ENCODE measurements around the gene CLIC4.

Gene CLIC4

GRCh38 chr1:24825174-24825573 lies 79.9 kb downstream of the CLIC4 start:
- no peak for DNase-seq

GRCh38 chr1:24826510-24826909 lies 81.3 kb downstream of the CLIC4 start:
- no peak for DNase-seq

GRCh38 chr1:24827379-24828135 lies 82.3 kb downstream of the CLIC4 start:
- no peak for DNase-seq

- no peak for DNase-seq
Observed at GRCh38 chr1:24828183-24828886, 83.1 kb downstream of the CLIC4 start.

GRCh38 chr1:24828887-24829192 lies 83.6 kb downstream of the CLIC4 start:
- no peak for DNase-seq

GRCh38 chr1:24830680-24831272 lies 85.5 kb downstream of the CLIC4 start:
- DNase-seq = peak; percentile 69

- DNase-seq = no peak
Observed at GRCh38 chr1:24841593-24841992, 96.3 kb downstream of the CLIC4 start.

- no peak for DNase-seq
Observed at GRCh38 chr1:24846671-24847070, 101.4 kb downstream of the CLIC4 start.

GRCh38 chr1:24847995-24848881 lies 103.0 kb downstream of the CLIC4 start:
- DNase-seq = peak; percentile 91

- peak; percentile 31 for DNase-seq
Observed at GRCh38 chr1:24849672-24850295, 104.5 kb downstream of the CLIC4 start.

- DNase-seq = no peak
Observed at GRCh38 chr1:24850328-24850920, 105.2 kb downstream of the CLIC4 start.

GRCh38 chr1:24853649-24854048 lies 108.4 kb downstream of the CLIC4 start:
- no peak for DNase-seq

- no peak for DNase-seq
Observed at GRCh38 chr1:24855474-24855873, 110.2 kb downstream of the CLIC4 start.

- peak; percentile 43 for DNase-seq
Observed at GRCh38 chr1:24856787-24857506, 111.7 kb downstream of the CLIC4 start.

GRCh38 chr1:24857507-24858133 lies 112.4 kb downstream of the CLIC4 start:
- DNase-seq = no peak

GRCh38 chr1:24858277-24858676 lies 113.0 kb downstream of the CLIC4 start:
- DNase-seq = no peak

- DNase-seq = no peak
Observed at GRCh38 chr1:24859063-24860010, 114.1 kb downstream of the CLIC4 start.

- no peak for DNase-seq
Observed at GRCh38 chr1:24860841-24861240, 115.6 kb downstream of the CLIC4 start.

GRCh38 chr1:24861821-24862727 lies 116.8 kb downstream of the CLIC4 start:
- DNase-seq = no peak
